HCT116 (cell line): ENCODE data around the gene NBDY. TPM values are rescaled to one million over a fixed set of nuclear protein-coding genes. Genes with fewer than 3 reads are reported as not detected.

Source experiments
- ATAC-seq: fragments of 200-7000 bp; cut with Tn5 transposase; 2 replicates; pipeline ENCODE4 v1.9.1; 2020; ENCODE audit warnings: mild to moderate bottlenecking, moderate library complexity
- BruUV-seq: library from RNA; stranded (reverse); fragments of 400-500 nt; replicated peaks from 2 replicates; lab custom pipeline; 2021; lab: Mats Ljungman, UMichigan
- CTCF ChIA-PET: fragments of 300-600 bp; sonication (Branson Sonifier 250); formaldehyde crosslinking; loops from one replicate; lab custom pipeline; 2021; ENCODE audit warnings: antibody characterized with exemption; lab: Charles Lee
- POLR2A ChIA-PET: fragments of 300-600, 350-600 bp; sonication (Branson Sonifier 250); formaldehyde crosslinking; loops from one replicate; lab custom pipeline; 2021; ENCODE audit warnings: antibody characterized with exemption; lab: Charles Lee
- RAD21 ChIA-PET, 2 experiments: fragments of 300-600 bp; sonication (Branson Sonifier 250); formaldehyde crosslinking; loops; one replicate each; lab custom pipeline; 2023; ENCODE audit warnings: low total read pairs in 2 of 2; ENCODE audit not compliant: uncharacterized antibody in 2 of 2, unreplicated experiment in 2 of 2, low non-redundant PET in 1 of 2; lab: Charles Lee
- DNase-seq: peaks from one replicate; pipeline ENCODE4 v3.0.0-alpha.2; 2010; ENCODE audit warnings: low read depth, low spot score
- H2AFZ ChIP-seq: fragments of 200-600 bp; shearing (Covaris generic), sonication (generic); 2 replicates; pipeline ENCODE4 v1.6.1; 2017; ENCODE audit warnings: low read depth, mixed run types, mixed read lengths, antibody characterized with exemption, low read length; ENCODE audit not compliant: poor library complexity, severe bottlenecking
- H3K27ac ChIP-seq: 2 replicates; pipeline ENCODE4 v1.5.1; 2012; ENCODE audit warnings: low read depth, low read length
- H3K27me3 ChIP-seq: fragments of 200-600 bp; sonication (generic); 2 replicates; pipeline ENCODE4 v1.6.1; 2016; ENCODE audit warnings: mixed run types, low read length, mixed read lengths; ENCODE audit not compliant: insufficient read depth
- H3K36me3 ChIP-seq, 2 experiments: fragments of 200-500 bp in 1 of 2; fragments of 200-600 bp in 1 of 2; sonication (Bioruptor generic) in 1 of 2; sonication (generic) in 1 of 2; 2 replicates each; pipeline versions ENCODE4 v1.5.1 to v1.6.1; 2014 to 2016; ENCODE audit warnings: low read length in 2 of 2, inconsistent platforms in 1 of 2, mixed read lengths in 1 of 2, mixed run types in 1 of 2; ENCODE audit not compliant: insufficient read depth in 2 of 2, control insufficient read depth in 1 of 2
- H3K4me1 ChIP-seq, 2 experiments: fragments of 200-600 bp in 1 of 2; sonication (generic) in 1 of 2; 2 replicates each; pipeline versions ENCODE4 v1.5.1 to v1.6.1; 2012 to 2017; ENCODE audit warnings: low read length in 2 of 2, inconsistent platforms in 1 of 2, mild to moderate bottlenecking in 1 of 2, mixed read lengths in 1 of 2, mixed run types in 1 of 2, moderate library complexity in 1 of 2; ENCODE audit not compliant: insufficient read depth in 2 of 2, control insufficient read depth in 1 of 2
- H3K4me2 ChIP-seq: fragments of 200-600 bp; sonication (generic); 2 replicates; pipeline ENCODE4 v1.6.1; 2017; ENCODE audit warnings: mixed run types, low read length, mixed read lengths
- H3K4me3 ChIP-seq, 2 experiments: fragments of 200-600 bp in 1 of 2; sonication (generic) in 1 of 2; replicated peaks in 1 of 2; 2 replicates each; pipeline ENCODE4 v1.5.1; 2011 to 2016; ENCODE audit warnings: low read length in 2 of 2, control low read depth in 1 of 2, low read depth in 1 of 2, mild to moderate bottlenecking in 1 of 2, mixed read lengths in 1 of 2, mixed run types in 1 of 2
- H3K79me2 ChIP-seq: fragments of 200-600 bp; sonication (generic); 2 replicates; pipeline ENCODE4 v1.6.1; 2017; ENCODE audit warnings: mild to moderate bottlenecking, mixed run types, low read length, moderate library complexity, mixed read lengths; ENCODE audit not compliant: insufficient read depth
- H3K9ac ChIP-seq: fragments of 200-600 bp; sonication (generic); 2 replicates; pipeline ENCODE4 v1.6.1; 2016; ENCODE audit warnings: low read length, mixed read lengths
- H3K9me2 ChIP-seq: fragments of 200-600 bp; sonication (generic), shearing (Covaris generic); 2 replicates; pipeline ENCODE4 v1.6.1; 2017; ENCODE audit warnings: mixed run types, mild to moderate bottlenecking, moderate library complexity; ENCODE audit not compliant: insufficient read depth
- H3K9me3 ChIP-seq, 2 experiments: fragments of 200-500 bp in 1 of 2; fragments of 200-600 bp in 1 of 2; sonication (Bioruptor generic) in 1 of 2; sonication (generic) in 1 of 2; 2 replicates each; pipeline ENCODE4 v1.6.1; 2014 to 2017; ENCODE audit warnings: low read length in 2 of 2, mixed read lengths in 2 of 2, inconsistent platforms in 1 of 2, low read depth in 1 of 2, mild to moderate bottlenecking in 1 of 2, mixed run types in 1 of 2, moderate library complexity in 1 of 2; ENCODE audit not compliant: control insufficient read depth in 1 of 2, insufficient read depth in 1 of 2
- H4K20me1 ChIP-seq: fragments of 200-600 bp; sonication (generic), shearing (Covaris generic); 2 replicates; pipeline ENCODE4 v1.6.1; 2017; ENCODE audit warnings: mixed run types, mild to moderate bottlenecking, moderate library complexity; ENCODE audit not compliant: insufficient read depth
- CBX3 ChIP-seq: IDR thresholded peaks from 2 replicates; pipeline ENCODE4 v1.6.1; 2012; ENCODE audit warnings: low read depth
- CEBPB ChIP-seq: IDR thresholded peaks from 2 replicates; pipeline ENCODE4 v1.6.1; 2012; ENCODE audit warnings: low read depth
- CTCF ChIP-seq, 3 experiments: fragments of 200-600 bp in 1 of 3; sonication (generic) in 1 of 3; IDR thresholded peaks in 2 of 3; conservative IDR thresholded peaks in 1 of 3; 2 replicates each; pipeline ENCODE4 v1.5.1; 2012 to 2017; ENCODE audit warnings: low read depth in 2 of 3, low read length in 2 of 3, antibody characterized with exemption in 1 of 3, borderline replicate concordance in 1 of 3, control low read depth in 1 of 3, mild to moderate bottlenecking in 1 of 3, mixed read lengths in 1 of 3, mixed run types in 1 of 3, moderate library complexity in 1 of 3; ENCODE audit not compliant: insufficient read depth in 1 of 3
- EGR1 ChIP-seq: IDR thresholded peaks from 2 replicates; pipeline ENCODE4 v1.6.1; 2012; ENCODE audit warnings: low read depth
- REST ChIP-seq: IDR thresholded peaks from 2 replicates; pipeline ENCODE4 v1.6.1; 2012; ENCODE audit warnings: low read depth
- SIN3A ChIP-seq: IDR thresholded peaks from 2 replicates; pipeline ENCODE4 v1.6.1; 2012; ENCODE audit warnings: low read depth
- TCF7L2 ChIP-seq: IDR thresholded peaks from 2 replicates; pipeline ENCODE4 v1.7.0; 2011; ENCODE audit warnings: borderline replicate concordance, inconsistent platforms; ENCODE audit not compliant: insufficient read depth, insufficient read length; ENCODE audit errors: extremely low read depth
- YY1 ChIP-seq: IDR thresholded peaks from 2 replicates; pipeline ENCODE4 v1.6.1; 2011; ENCODE audit warnings: low read length, low read depth, moderate library complexity, mild to moderate bottlenecking; ENCODE audit not compliant: insufficient replicate concordance; ENCODE audit errors: extremely low read depth
- intact Hi-C: fragments of 100-400 bp; cut with micrococcal nuclease; formaldehyde crosslinking; loops from 2 replicates; pipeline ENCODE4 v1.10.0; 2022
- total RNA-seq: library from RNA; stranded (reverse); gene quantifications from one replicate; pipeline ENCODE4 v1.2.1, GENCODE V29; 2021; ENCODE audit not compliant: unreplicated experiment
- TF ChIP-seq, protein P1 (sequence below): IDR thresholded peaks from 2 replicates; pipeline ENCODE4 v1.6.1; 2012

Gene NBDY
- total RNA-seq, 1 experiment from 2014 or later = 65.6 TPM

GRCh38 chrX:56784666-56785065, 55.6 kb downstream of the NBDY start:
- H3K9me2 ChIP-seq = no peaks in the 10 kb centered on the region
- no peaks in the 10 kb centered on the region for H3K9me3 ChIP-seq
- H3K79me2 ChIP-seq = no peaks in the 10 kb centered on the region
- H3K9ac ChIP-seq = no peak overlapping the region
- H3K4me1 ChIP-seq = no peaks in the 10 kb centered on the region
- ChIA-PET CTCF (no interaction called here), POLR2A (no interaction called here), RAD21 (no interaction called here)
- no peaks in the 10 kb centered on the region for H4K20me1 ChIP-seq
- H3K4me3 ChIP-seq = no peak overlapping the region
- no peak for TF ChIP-seq SIN3A
- no peak for TF ChIP-seq TCF7L2
- no peak for TF ChIP-seq YY1
- no peak for TF ChIP-seq REST
- no peak for TF ChIP-seq EGR1
- no peak for TF ChIP-seq CEBPB
- TF ChIP-seq, protein P1, sequence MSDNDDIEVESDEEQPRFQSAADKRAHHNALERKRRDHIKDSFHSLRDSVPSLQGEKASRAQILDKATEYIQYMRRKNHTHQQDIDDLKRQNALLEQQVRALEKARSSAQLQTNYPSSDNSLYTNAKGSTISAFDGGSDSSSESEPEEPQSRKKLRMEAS = no peak
- no peak for TF ChIP-seq CBX3
- no peak for TF ChIP-seq CTCF (IDR thresholded peaks at IDR 0.05 in 2 of 3, conservative IDR thresholded peaks at IDR 0.05 in 1 of 3; ENCODE audit: borderline replicate concordance in 1 of 3, insufficient read depth in 1 of 3, low read depth in 2 of 3, low read length in 2 of 3)
- ATAC-seq (no peak), DNase-seq (no peak)
- H3K27me3 ChIP-seq = no peaks in the 10 kb centered on the region
- H3K36me3 ChIP-seq = no peaks in the 10 kb centered on the region; a peak in 1 of 4 replicates
- no peak overlapping the region for H2AFZ ChIP-seq
- intact Hi-C loops = no loop called here
- no TSS peak for BruUV-seq
- no peak overlapping the region for H3K4me2 ChIP-seq
- no peak overlapping the region for H3K27ac ChIP-seq
